Breast epithelium (tissue), 4 donors: Measurements from ENCODE around the gene MUC20. TPM values are rescaled to one million over a fixed set of nuclear protein-coding genes. Genes with fewer than 3 reads are reported as not detected.
"Not testable (repeated sequence)": the region's sequence is repeated elsewhere in the genome, so short reads cannot be mapped to it uniquely, and the experiment has no call there.

Experiments used
- DNase-seq, 2 donors: peaks; one replicate each; pipeline ENCODE4 v3.0.0-alpha.2; 2019; ENCODE audit warnings: low spot score in 2 of 2
- H3K27ac ChIP-seq, 2 donors: fragments of 200-600 bp; sonication (generic) in 1 of 2; one replicate each; pipeline ENCODE4 v1.5.1; 2016 to 2019; ENCODE audit warnings: mild to moderate bottlenecking in 1 of 2
- H3K27me3 ChIP-seq, 2 donors: fragments of 200-600 bp; sonication (generic) in 1 of 2; one replicate each; pipeline versions ENCODE4 v1.5.1 to v1.6.0; 2017 to 2019; ENCODE audit warnings: control low read depth in 1 of 2, mild to moderate bottlenecking in 1 of 2
- H3K36me3 ChIP-seq: fragments of 200-600 bp; one replicate; pipeline ENCODE4 v1.5.1; 2019
- H3K4me1 ChIP-seq, 2 donors: fragments of 200-600 bp; sonication (generic); one replicate each; pipeline ENCODE4 v1.5.1; 2016 to 2019; ENCODE audit warnings: control low read depth in 1 of 2
- H3K4me3 ChIP-seq, 3 donors: fragments of 200-600 bp; sonication (generic); 1 replicate in 2 of 3; 2 replicates in 1 of 3; pipeline ENCODE4 v1.5.1; 2016 to 2019; ENCODE audit warnings: mild to moderate bottlenecking in 3 of 3, moderate library complexity in 2 of 3
- H3K9me3 ChIP-seq, 2 donors: fragments of 200-600 bp; sonication (generic) in 1 of 2; one replicate each; pipeline ENCODE4 v1.5.1; 2016 to 2019; ENCODE audit warnings: control low read depth in 1 of 2
- CTCF ChIP-seq, 3 donors: fragments of 450-650 bp; IDR thresholded peaks; one replicate each; pipeline ENCODE4 v1.5.1; 2016 to 2017; ENCODE audit warnings: antibody characterized with exemption in 3 of 3, mild to moderate bottlenecking in 3 of 3, moderate library complexity in 3 of 3
- POLR2A ChIP-seq: fragments of 450-650 bp; IDR thresholded peaks from one replicate; pipeline ENCODE4 v1.6.1; 2016; ENCODE audit warnings: antibody characterized with exemption, mild to moderate bottlenecking, moderate library complexity
- POLR2AphosphoS5 ChIP-seq, 3 donors: sonication (generic); formaldehyde crosslinking; IDR thresholded peaks; one replicate each; pipeline ENCODE4 v1.6.1; 2017; ENCODE audit warnings: antibody characterized with exemption in 3 of 3
- intact Hi-C: fragments of 100-400 bp; cut with DNase I; formaldehyde crosslinking; loops from one replicate; pipeline ENCODE4 v1.15.1; 2023; ENCODE audit warnings: low total_unique reads
- total RNA-seq, 3 donors: library from RNA; depleted of rRNA; stranded (reverse); fragments of >200 nt; gene quantifications; one replicate each; pipeline ENCODE4 v1.1.0, GENCODE V29; 2016

The MUC20 gene
- total RNA-seq, 3 donors from 2014 or later, result 2.7 to 24.3 (median 20.1) TPM

GRCh38 chr3:195693428-195694216, 27.2 kb upstream of the MUC20 start:
- no peak for DNase-seq
- Histone ChIP-seq H3K4me3 (no peak overlapping the region), H3K36me3 (peaks cover 5% of the 10 kb centered on the region), H3K27ac (no peak overlapping the region), H3K4me1 (no peaks in the 10 kb centered on the region), H3K9me3 (no peaks in the 10 kb centered on the region), H3K27me3 (no peaks in the 10 kb centered on the region)
- intact Hi-C loops, result loop anchor here (5.0 kb wide), 1 partner anchor 134 kb away; no protein-coding TSS in a partner anchor
- TF ChIP-seq POLR2A (no peak), CTCF (IDR thresholded peaks at IDR 0.05) (no peak), POLR2AphosphoS5 (IDR thresholded peaks at IDR 0.05) (no peak)

- not testable (repeated sequence) for H3K4me3 ChIP-seq, DNase-seq, H3K36me3 ChIP-seq, H3K27ac ChIP-seq, H3K4me1 ChIP-seq, H3K27me3 ChIP-seq, H3K9me3 ChIP-seq
- intact Hi-C loops, result loop anchor here (5.0 kb wide), 1 partner anchor 133 kb away; no protein-coding TSS in a partner anchor
Observed at GRCh38 chr3:195694217-195695076, 26.3 kb upstream of the MUC20 start.

- Histone ChIP-seq H3K4me3 (no peak overlapping the region), H3K27ac (no peak overlapping the region), H3K36me3 (peaks cover 5% of the 10 kb centered on the region), H3K9me3 (no peaks in the 10 kb centered on the region), H3K4me1 (no peaks in the 10 kb centered on the region), H3K27me3 (no peaks in the 10 kb centered on the region)
- DNase-seq, result no peak
- TF ChIP-seq POLR2A (no peak), POLR2AphosphoS5 (IDR thresholded peaks at IDR 0.05) (no peak), CTCF (IDR thresholded peaks at IDR 0.05) (no peak)
- intact Hi-C loops, result no loop called here
Observed at GRCh38 chr3:195696632-195697278, 24.0 kb upstream of the MUC20 start.

GRCh38 chr3:195697582-195698324, 23.0 kb upstream of the MUC20 start:
- intact Hi-C loops, result no loop called here
- no peaks in the 10 kb centered on the region for H3K27me3 ChIP-seq
- no peaks in the 10 kb centered on the region for H3K4me1 ChIP-seq
- no peak overlapping the region for H3K4me3 ChIP-seq
- no peak overlapping the region for H3K27ac ChIP-seq
- DNase-seq, result no peak
- TF ChIP-seq POLR2AphosphoS5 (IDR thresholded peaks at IDR 0.05) (no peak), POLR2A (no peak), CTCF (IDR thresholded peaks at IDR 0.05) (no peak)
- no peaks in the 10 kb centered on the region for H3K36me3 ChIP-seq
- H3K9me3 ChIP-seq, result no peaks in the 10 kb centered on the region

GRCh38 chr3:195698325-195698646, 22.5 kb upstream of the MUC20 start:
- intact Hi-C loops, result no loop called here

More at GRCh38 chr3:195698325-195698646, 22.5 kb upstream of the MUC20 start:
- H3K4me1 ChIP-seq, result no peaks in the 10 kb centered on the region
- no peak overlapping the region for H3K27ac ChIP-seq
- no peaks in the 10 kb centered on the region for H3K9me3 ChIP-seq
- no peak for TF ChIP-seq POLR2A
- no peak for TF ChIP-seq POLR2AphosphoS5 (IDR thresholded peaks at IDR 0.05)
- TF ChIP-seq CTCF (IDR thresholded peaks at IDR 0.05), result no peak
- no peaks in the 10 kb centered on the region for H3K27me3 ChIP-seq
- H3K36me3 ChIP-seq, result no peaks in the 10 kb centered on the region
- no peak overlapping the region for H3K4me3 ChIP-seq
- no peak for DNase-seq
